ELR (cell line): ENCODE measurements around the gene COA5.

Experiments used
- DNase-seq: peaks from one replicate; pipeline ENCODE4 v3.0.0-alpha.2; 2015; ENCODE audit warnings: low read depth

Gene COA5

DNA sequence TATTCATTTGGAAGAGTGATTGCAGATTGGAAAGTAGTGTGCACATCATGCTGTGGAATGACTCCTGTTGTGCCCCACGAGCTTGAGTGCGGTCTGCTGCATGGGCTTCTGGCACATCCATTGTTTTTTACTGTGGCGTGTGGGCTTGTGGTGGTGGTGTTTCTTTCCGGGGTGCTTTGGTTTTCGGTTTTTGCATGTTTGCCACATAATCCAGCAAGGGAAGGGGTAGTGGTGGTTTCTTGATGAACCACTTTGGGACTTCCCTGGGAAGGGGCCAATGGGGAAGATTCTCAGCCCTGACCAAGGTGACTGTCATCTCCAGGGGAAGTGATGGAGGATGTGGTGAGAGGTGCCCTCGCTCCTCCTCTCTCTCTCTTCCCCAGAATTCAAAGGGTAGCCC is 57.0 kb downstream of the COA5 start:
- no peak for DNase-seq

GRCh38 chr2:98550165-98550564 is 58.1 kb downstream of the COA5 start:
- no peak for DNase-seq
